HUDEP-2 (cell line): ENCODE results near the gene PKIB.
"Not testable (repeated sequence)": the region's sequence is repeated elsewhere in the genome, so short reads cannot be mapped to it uniquely, and the experiment has no call there.

Experiments
- DNase-seq, 76 experiments: peaks; one replicate each; lab custom pipeline; 2025; ENCODE audit not compliant: unreplicated experiment in 76 of 76; lab: John Stamatoyannopoulos, UW

The PKIB gene

GRCh38 chr6:122620428-122620827 lies 10.2 kb downstream of the PKIB start:
- no peak for DNase-seq

GRCh38 chr6:122620902-122621301 lies 10.7 kb downstream of the PKIB start:
- DNase-seq: no peak

DNA sequence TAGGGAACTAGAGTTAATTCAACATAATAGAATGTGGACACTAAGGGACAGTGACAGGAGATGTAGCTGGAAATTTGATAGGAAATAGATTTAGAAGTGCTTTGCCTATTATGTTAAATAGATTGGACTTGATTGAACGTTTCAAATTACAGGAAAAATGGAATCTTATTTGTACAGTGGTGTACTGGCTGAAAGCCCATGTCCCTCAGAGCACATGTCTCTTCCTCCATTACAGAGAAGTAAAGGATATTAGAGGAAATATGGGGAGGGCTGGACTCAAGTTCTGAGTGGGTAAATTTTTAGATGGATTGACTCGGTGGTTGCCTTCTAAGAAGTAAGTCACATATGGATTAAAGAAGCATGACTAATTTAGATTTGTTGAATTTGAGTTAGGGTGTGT lies 11.4 kb downstream of the PKIB start:
- DNase-seq: no peak

DNA sequence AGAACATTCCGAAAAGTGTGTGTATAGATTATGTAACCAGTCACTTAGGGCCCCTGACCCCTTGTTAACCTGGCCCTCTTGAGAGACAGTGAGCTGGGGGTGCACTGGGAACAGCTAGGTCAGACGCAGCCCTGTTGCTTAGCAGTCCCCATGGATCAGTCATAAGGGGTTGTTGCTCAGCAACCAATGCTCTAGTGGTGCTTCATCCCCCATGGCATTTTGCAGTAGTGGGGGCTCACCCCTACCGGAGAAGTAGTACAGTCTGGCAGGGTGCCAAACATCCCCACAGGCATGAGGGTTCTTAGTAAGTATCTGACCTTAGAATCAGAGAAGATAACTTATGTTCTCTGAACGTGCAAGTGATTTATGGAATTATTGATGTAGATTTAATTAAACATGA lies 12.3 kb downstream of the PKIB start:
- no peak for DNase-seq

DNA sequence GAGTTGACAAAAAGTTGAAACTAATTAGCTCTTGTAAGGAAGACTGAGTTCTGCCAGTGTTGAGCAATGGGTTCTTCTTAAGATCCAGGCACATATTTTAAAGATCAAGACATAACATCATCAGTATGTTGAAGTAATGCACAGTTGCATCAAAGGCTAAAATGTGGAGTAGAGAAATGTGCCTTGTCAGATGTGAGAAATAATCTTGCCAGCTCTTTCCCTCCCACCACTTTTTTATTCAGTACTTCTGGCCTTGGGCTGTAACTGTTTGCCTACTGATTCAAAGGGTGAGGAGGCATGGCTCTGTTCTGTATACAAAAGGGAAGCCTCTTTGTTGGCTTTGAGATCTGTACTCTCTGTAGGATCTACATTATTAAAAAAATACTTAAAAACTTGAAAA lies 13.1 kb downstream of the PKIB start:
- no peak for DNase-seq

DNA sequence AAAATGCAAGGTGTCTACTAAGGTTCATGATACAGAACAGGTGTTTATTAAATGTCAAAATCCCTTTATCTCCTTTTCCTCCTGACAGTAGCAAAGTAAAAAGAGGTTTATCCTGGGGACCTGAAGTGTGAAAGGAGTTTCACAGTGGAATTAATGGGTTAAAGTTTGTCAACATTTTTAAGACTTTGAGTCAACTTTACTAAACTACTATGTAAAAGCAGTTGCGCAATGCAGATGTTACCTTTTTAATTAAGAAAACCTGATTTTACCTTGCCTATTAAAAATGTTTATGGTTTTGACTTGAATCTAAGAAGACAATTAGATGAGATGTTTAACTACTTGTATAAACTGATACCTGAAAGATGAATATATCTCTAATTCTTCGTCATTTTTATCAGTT lies 14.6 kb downstream of the PKIB start:
- DNase-seq: no peak

DNA sequence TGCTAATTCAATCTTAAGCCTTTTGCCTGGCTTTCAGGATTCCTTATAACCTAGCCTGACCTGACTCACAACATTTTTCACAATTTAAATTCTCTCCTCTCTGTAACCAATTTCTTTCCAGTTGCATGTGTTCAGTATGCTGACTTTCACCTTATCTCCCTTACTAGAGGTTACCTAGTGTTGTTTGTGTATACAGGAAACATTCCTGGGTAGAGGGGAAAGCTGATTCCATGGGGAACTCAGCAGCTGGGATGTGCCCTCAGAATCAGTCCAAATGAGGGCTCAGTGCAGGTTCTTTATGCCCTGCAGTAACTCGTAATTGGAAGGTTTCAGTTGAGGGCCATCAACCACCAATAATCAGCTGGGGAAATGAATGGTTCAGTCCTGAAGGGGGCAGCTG lies 18.5 kb downstream of the PKIB start:
- DNase-seq: no peak

- DNase-seq: no peak
These were observed 21.5 kb downstream of the PKIB start for GRCh38 chr6:122631571-122632249.

- no peak for DNase-seq
These were observed 30.2 kb downstream of the PKIB start for GRCh38 chr6:122640366-122640765.

- no peak for DNase-seq
These were observed 31.6 kb downstream of the PKIB start for GRCh38 chr6:122641819-122642218.

DNA sequence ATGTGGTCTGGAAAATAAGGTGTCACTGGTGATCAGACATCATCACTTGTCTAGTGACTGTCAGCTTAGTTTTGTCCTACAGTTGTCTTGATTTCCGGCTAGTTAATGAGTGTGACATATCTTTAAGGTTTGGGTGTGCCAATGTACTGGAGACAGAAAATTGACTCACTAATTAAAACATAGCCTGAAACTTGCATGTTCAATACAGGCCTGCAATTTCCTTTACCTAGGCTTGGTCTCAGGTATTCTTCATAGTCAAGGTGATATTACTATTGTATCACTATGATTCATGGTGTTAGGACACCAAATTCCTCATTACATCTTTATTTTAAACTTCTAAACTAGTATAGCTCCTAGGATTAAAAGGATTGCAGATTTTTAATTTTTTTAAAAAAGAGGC lies 32.4 kb downstream of the PKIB start:
- DNase-seq: not testable (repeated sequence)

DNA sequence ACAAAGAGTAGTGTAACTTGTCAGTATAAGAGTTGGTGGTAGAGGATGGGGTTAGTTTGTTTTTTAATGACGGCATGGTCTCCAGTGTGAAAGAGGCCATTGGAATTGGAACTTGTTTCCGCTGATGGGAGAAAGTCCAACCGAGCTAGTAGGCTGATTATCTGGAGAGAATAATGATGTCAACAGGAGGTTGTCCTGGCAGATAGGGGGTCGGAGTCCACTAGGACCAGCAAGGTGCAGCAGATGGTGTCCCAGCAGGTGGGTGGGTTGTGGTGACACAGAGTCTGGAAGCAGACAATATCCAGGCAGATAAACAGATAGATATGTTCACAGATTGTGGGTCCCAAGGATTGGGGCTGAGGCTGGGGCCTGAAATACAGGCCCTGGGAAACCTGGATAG lies 35.1 kb downstream of the PKIB start:
- DNase-seq: no peak

GRCh38 chr6:122647765-122648164 lies 37.6 kb downstream of the PKIB start:
- DNase-seq: no peak

DNA sequence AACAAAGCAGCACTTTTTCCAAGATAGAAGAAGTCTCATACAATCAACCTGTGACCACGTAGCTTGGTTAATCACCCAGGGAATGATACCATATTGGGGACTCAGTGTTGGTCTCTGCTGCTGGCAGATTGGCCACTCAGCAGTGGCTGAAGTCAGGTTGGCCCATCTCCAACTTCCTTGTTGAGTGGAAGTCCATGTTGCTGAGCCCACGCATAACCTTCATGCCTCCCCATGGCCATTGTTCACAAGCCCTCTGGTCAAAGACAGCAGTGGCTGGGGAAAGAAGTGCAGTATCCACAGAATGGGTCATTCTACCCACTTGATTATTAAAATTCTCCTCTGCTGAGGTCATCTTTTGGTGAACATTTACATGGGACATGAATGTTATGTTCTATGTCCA lies 38.5 kb downstream of the PKIB start:
- DNase-seq: no peak

- no peak for DNase-seq
These were observed 39.5 kb downstream of the PKIB start for GRCh38 chr6:122649701-122650100.

DNA sequence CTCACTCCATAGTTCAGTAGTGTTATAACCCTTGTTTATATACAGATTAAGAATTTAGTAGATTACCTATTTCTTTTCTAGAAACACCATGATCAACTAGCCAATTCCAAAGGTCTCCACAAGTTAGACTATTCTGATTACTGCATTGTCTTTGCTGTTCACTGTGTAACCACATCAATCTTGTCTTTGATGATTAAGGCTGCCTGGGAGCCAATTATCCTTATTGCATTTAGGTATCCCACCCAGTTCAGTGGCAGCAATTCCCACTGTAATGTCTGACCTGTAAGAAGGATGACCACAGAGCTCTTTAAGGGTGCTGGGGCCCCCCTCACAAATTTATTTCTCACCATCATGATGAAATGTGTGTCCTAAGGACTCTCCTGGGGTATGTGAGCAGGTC lies 40.2 kb downstream of the PKIB start:
- DNase-seq: no peak

GRCh38 chr6:122651031-122651430 lies 40.8 kb downstream of the PKIB start:
- DNase-seq: no peak

DNA sequence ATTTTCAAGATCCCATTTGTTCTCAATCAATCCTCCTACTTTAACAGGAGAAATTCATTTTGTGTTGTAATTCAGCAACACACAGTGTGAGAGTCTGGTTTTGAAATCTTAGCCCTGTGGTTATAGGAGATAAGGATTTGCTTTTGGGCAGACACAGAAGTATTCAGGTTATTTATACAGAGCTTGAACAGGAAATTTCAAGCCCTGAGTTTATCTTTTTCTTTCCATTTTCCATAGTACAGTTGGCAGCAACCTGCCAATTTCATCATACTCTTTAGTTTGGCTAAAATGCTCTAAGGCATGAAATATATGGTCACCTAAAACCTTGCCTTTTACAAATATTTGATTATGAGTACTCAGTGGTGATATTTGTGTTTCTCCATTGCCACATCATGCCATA lies 41.4 kb downstream of the PKIB start:
- no peak for DNase-seq

DNA sequence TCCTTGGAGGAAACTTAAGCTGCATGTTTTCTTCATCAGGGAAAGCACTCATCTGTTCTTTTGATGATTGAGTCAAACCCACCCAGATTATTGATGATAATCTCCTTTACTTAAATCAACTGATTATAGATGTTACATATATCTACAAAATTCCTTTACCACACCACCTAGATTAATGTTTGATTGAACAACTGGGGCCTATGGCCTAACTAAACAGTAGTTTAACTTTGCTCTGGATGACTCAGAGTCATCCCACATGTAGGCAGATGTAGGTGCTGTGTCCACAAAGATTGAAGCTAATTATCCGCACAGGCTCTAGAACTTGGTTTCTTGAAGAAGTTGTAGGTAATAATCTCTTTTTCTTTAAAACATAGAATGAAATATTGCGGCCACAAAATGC lies 42.2 kb downstream of the PKIB start:
- no peak for DNase-seq

DNA sequence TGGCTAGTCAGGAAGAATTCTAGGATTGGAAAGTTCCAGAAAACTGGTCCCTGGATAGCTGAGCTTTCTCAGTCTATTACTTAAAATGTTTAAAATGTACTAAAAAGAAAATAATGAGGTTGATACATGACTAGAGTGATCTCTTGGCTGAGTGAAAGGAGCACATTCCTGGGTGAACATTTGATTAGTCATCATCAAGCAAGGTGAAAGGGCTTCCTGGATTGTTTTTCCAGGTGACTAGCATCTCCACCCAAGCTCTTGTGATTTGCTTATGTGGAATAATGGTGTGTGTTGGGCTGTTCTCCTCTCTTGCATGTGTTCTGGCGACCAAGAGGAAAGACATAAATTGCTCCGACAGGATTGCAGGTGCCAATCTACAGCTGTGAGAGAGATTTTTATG lies 42.9 kb downstream of the PKIB start:
- no peak for DNase-seq

DNA sequence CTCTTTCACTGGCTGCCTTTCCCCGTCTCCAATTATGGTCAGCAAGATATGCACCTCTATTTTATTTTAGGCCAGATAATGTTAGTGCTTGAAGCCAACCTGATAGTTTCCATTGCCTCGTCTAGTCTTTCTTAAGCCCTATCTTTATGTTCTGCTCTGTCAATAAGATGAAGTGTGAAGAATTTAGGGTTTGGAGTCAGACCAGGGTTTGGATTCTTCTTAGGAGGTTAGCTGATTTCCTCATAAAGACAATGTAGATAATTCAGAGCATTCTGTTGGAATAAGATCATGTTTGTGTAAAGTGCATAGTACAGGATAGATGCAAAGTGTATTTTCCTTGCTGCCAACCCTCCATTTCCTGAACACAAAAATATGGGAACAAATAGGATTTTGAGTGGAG lies 43.8 kb downstream of the PKIB start:
- no peak for DNase-seq

DNA sequence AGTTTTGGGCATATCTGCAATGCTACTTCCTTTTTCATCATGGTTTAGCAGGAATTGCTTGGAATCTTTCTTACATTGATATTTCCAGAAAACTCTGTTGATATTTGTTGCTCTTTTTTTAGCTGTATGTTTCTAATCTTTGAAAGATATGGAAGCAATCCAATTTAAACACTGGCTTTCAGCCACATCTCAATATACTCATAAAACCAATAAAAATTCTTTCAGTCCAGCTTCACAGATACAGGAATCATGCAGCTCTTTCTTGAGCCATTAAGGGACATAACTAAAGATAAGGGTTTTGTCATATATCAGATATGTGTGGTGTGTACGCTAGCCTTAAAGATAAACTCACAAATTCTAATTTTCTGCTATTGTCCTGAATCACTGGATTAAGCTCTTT lies 47.4 kb downstream of the PKIB start:
- DNase-seq: no peak

- no peak for DNase-seq
These were observed 50.1 kb downstream of the PKIB start for GRCh38 chr6:122660296-122660695.
